H9 (cell line): ENCODE data around the gene UBE3B. TPM values are rescaled to one million over a fixed set of nuclear protein-coding genes. Genes with fewer than 3 reads are reported as not detected.
A peak's percentile ranks its signal among the peaks of the same experiment; 100 is the strongest.

Experiments used
- DNase-seq: peaks from one replicate; pipeline ENCODE4 v3.0.0-alpha.2; 2017
- H2AFZ ChIP-seq: one replicate; pipeline ENCODE4 v1.6.1; 2013; ENCODE audit warnings: mild to moderate bottlenecking, low read length, control low read depth, moderate library complexity
- H2AK5ac ChIP-seq: 2 replicates; pipeline ENCODE4 v1.6.1; 2013; ENCODE audit warnings: low read length, control low read depth, mixed read lengths; ENCODE audit not compliant: insufficient read length
- H2BK120ac ChIP-seq: one replicate; pipeline ENCODE4 v1.6.1; 2013; ENCODE audit warnings: low read depth, mild to moderate bottlenecking, low read length, control low read depth, inconsistent platforms; ENCODE audit not compliant: poor library complexity, severe bottlenecking
- H2BK12ac ChIP-seq: 2 replicates; pipeline ENCODE4 v1.6.1; 2013; ENCODE audit warnings: low read length, control low read depth, mixed read lengths, low read depth; ENCODE audit not compliant: insufficient read length
- H2BK15ac ChIP-seq: 2 replicates; pipeline ENCODE4 v1.6.1; 2013; ENCODE audit warnings: low read depth, low read length, control low read depth
- H2BK20ac ChIP-seq: one replicate; pipeline ENCODE4 v1.6.1; 2013; ENCODE audit warnings: low read depth, mild to moderate bottlenecking, low read length, control low read depth, inconsistent platforms; ENCODE audit not compliant: poor library complexity, severe bottlenecking
- H2BK5ac ChIP-seq: 2 replicates; pipeline ENCODE4 v1.6.1; 2013; ENCODE audit warnings: low read length, control low read depth, mixed read lengths; ENCODE audit not compliant: insufficient read length
- H3K14ac ChIP-seq: 2 replicates; pipeline ENCODE4 v1.6.1; 2013; ENCODE audit warnings: low read length, control low read depth; ENCODE audit not compliant: insufficient read depth
- H3K18ac ChIP-seq: 2 replicates; pipeline ENCODE4 v1.6.1; 2013; ENCODE audit warnings: low read depth, mild to moderate bottlenecking, mixed read lengths, low read length, control low read depth; ENCODE audit not compliant: insufficient read length
- H3K23ac ChIP-seq: 2 replicates; pipeline ENCODE4 v1.6.1; 2013; ENCODE audit warnings: low read length, control low read depth, mixed read lengths, low read depth; ENCODE audit not compliant: insufficient read length
- H3K23me2 ChIP-seq: 2 replicates; pipeline ENCODE4 v1.6.1; 2013; ENCODE audit warnings: low read depth, mild to moderate bottlenecking, mixed read lengths, low read length, control low read depth; ENCODE audit not compliant: insufficient read length, poor library complexity, severe bottlenecking
- H3K27ac ChIP-seq: 2 replicates; pipeline ENCODE4 v1.5.1; 2013; ENCODE audit warnings: low read length, control low read depth, mixed read lengths, low read depth; ENCODE audit not compliant: insufficient read length
- H3K27me3 ChIP-seq: 2 replicates; pipeline ENCODE4 v1.6.1; 2013; ENCODE audit warnings: low read length, control low read depth, inconsistent platforms; ENCODE audit not compliant: insufficient read depth
- H3K4ac ChIP-seq: 2 replicates; pipeline ENCODE4 v1.6.1; 2013; ENCODE audit warnings: low read depth, mild to moderate bottlenecking, control low read depth, inconsistent platforms, low read length, moderate library complexity
- H3K4me1 ChIP-seq: 2 replicates; pipeline ENCODE4 v1.6.1; 2013; ENCODE audit warnings: low read length, control low read depth, inconsistent platforms; ENCODE audit not compliant: insufficient read depth
- H3K4me2 ChIP-seq: 2 replicates; pipeline ENCODE4 v1.6.1; 2013; ENCODE audit warnings: low read length, control low read depth, mixed read lengths; ENCODE audit not compliant: insufficient read length, insufficient read depth
- H3K56ac ChIP-seq: 2 replicates; pipeline ENCODE4 v1.6.1; 2013; ENCODE audit warnings: low read depth, mild to moderate bottlenecking, mixed read lengths, low read length, control low read depth; ENCODE audit not compliant: insufficient read length
- H3K79me1 ChIP-seq: 2 replicates; pipeline ENCODE4 v1.6.1; 2013; ENCODE audit warnings: low read depth, mild to moderate bottlenecking, moderate library complexity, low read length, control low read depth, inconsistent platforms; ENCODE audit not compliant: insufficient read depth, poor library complexity, severe bottlenecking
- H3K79me2 ChIP-seq: 2 replicates; pipeline ENCODE4 v1.6.1; 2013; ENCODE audit warnings: low read length, control low read depth, inconsistent platforms; ENCODE audit not compliant: insufficient read depth
- H3K9ac ChIP-seq: 2 replicates; pipeline ENCODE4 v1.6.1; 2013; ENCODE audit warnings: low read length, control low read depth, mixed read lengths; ENCODE audit not compliant: insufficient read length; ENCODE audit errors: extremely low read depth
- H3K9me3 ChIP-seq: one replicate; pipeline ENCODE4 v1.6.1; 2013; ENCODE audit warnings: low read depth, low read length, inconsistent platforms; ENCODE audit not compliant: control insufficient read depth
- H3T11ph ChIP-seq: one replicate; pipeline ENCODE4 v1.6.1; 2013; ENCODE audit warnings: mild to moderate bottlenecking, low read length, control low read depth, inconsistent platforms
- H4K20me1 ChIP-seq: one replicate; pipeline ENCODE4 v1.6.1; 2013; ENCODE audit not compliant: control insufficient read depth, insufficient read length, insufficient read depth
- H4K5ac ChIP-seq: 2 replicates; pipeline ENCODE4 v1.6.1; 2013; ENCODE audit warnings: low read depth, mild to moderate bottlenecking, mixed read lengths, low read length, control low read depth; ENCODE audit not compliant: insufficient read length
- H4K8ac ChIP-seq: replicated peaks from 2 replicates; pipeline ENCODE4 v1.6.1; 2013; ENCODE audit warnings: low read length, control low read depth, mixed read lengths, low read depth; ENCODE audit not compliant: insufficient read length
- H4K91ac ChIP-seq: 2 replicates; pipeline ENCODE4 v1.6.1; 2013; ENCODE audit warnings: low read depth, mild to moderate bottlenecking, moderate library complexity, mixed read lengths, low read length, control low read depth; ENCODE audit not compliant: insufficient read length
- H3K27ac Mint-ChIP-seq, 3 experiments: 2 replicates in 2 of 3; 3 replicates in 1 of 3; pipeline ENCODE4 v1.8.0; 2020 to 2021; ENCODE audit warnings: mixed read lengths in 3 of 3, mild to moderate bottlenecking in 1 of 3, moderate library complexity in 1 of 3
- H3K27me3 Mint-ChIP-seq: 2 replicates; pipeline ENCODE4 v1.8.0; 2021; ENCODE audit warnings: low read depth, mild to moderate bottlenecking, moderate library complexity, mixed read lengths
- H3K36me3 Mint-ChIP-seq, 3 experiments: 2 replicates in 2 of 3; 3 replicates in 1 of 3; pipeline ENCODE4 v1.8.0; 2020 to 2021; ENCODE audit warnings: low read depth in 3 of 3, mixed read lengths in 3 of 3; ENCODE audit not compliant: insufficient read depth in 1 of 3
- H3K4me1 Mint-ChIP-seq, 2 experiments: 2 replicates each; pipeline ENCODE4 v1.8.0; 2020; ENCODE audit warnings: mixed read lengths in 2 of 2
- H3K4me3 Mint-ChIP-seq, 2 experiments: 2 replicates in 1 of 2; 3 replicates in 1 of 2; pipeline ENCODE4 v1.8.0; 2020 to 2021; ENCODE audit warnings: mild to moderate bottlenecking in 2 of 2, mixed read lengths in 2 of 2, moderate library complexity in 1 of 2
- H3K9me3 Mint-ChIP-seq, 2 experiments: 2 replicates in 1 of 2; 3 replicates in 1 of 2; pipeline ENCODE4 v1.8.0; 2020; ENCODE audit warnings: mild to moderate bottlenecking in 2 of 2, mixed read lengths in 2 of 2, moderate library complexity in 1 of 2
- CTCF ChIP-seq: fragments of 200-600 bp; sonication (generic); conservative IDR thresholded peaks from 3 replicates; pipeline ENCODE4 v1.8.0; 2021; ENCODE audit warnings: antibody characterized with exemption, mild to moderate bottlenecking
- WGBS: extraction: QIAGEN DNeasy Blood & Tissue Kit; methylation state at CpG from one replicate; pipeline ENCODE4 v1.1.7; 2013; ENCODE audit warnings: missing lambda C conversion rate, low lambda C conversion rate, mixed read lengths; ENCODE audit not compliant: insufficient read length; ENCODE audit errors: extremely low coverage; 5-methylcytosine and 5-hydroxymethylcytosine counted together
- total RNA-seq: library from RNA; stranded (reverse); gene quantifications from 2 replicates; pipeline ENCODE4 v1.2.1, GENCODE V29; 2021

The UBE3B gene
- total RNA-seq, 1 experiment from 2014 or later, result 24.2 TPM

DNA sequence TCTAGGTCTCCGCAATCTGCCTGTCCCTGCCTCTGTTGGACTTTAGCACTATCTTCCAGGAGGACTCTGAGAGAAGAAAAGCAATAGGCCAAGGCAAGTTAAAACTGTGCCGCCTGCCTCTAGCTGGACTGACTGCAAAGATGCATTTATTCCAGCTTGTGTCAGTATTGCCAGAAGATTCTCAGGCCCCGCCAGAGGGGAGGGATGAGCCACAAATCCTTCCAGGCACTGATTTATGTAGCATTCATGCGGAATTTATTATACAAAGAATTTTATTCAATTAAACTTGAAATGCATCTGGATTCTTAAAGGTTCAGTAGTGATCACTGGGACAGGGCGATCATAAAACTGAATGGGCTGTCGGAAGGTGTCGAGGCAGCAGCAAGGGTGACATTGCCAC is 76.0 kb downstream of the UBE3B start:
- no peak overlapping the region for H3K4me3 Mint-ChIP-seq

More for the DNA sequence above, 76.0 kb downstream of the UBE3B start:
- H4K5ac ChIP-seq, result no peak overlapping the region
- no peak overlapping the region for H3K4ac ChIP-seq
- H3K14ac ChIP-seq, result no peak overlapping the region
- H3K4me1 ChIP-seq, result no peaks in the 10 kb centered on the region
- H2BK5ac ChIP-seq, result no peak overlapping the region
- TF ChIP-seq CTCF, result no peak
- H2AFZ ChIP-seq, result no peak overlapping the region
- no peak overlapping the region for H4K91ac ChIP-seq
- H3K18ac ChIP-seq, result no peak overlapping the region
- no peak overlapping the region for H3T11ph ChIP-seq
- Mint-ChIP-seq H3K4me1 (peaks cover 2 to 5% of the 10 kb centered on the region in 2 experiments; a peak in 3 of 4 replicates), H3K27ac (peak overlapping the region in 1 of 3 experiments; percentile 32; a peak in 2 of 7 replicates), H3K27me3 (peaks cover 10% of the 10 kb centered on the region), H3K36me3 (no peaks in the 10 kb centered on the region; a peak in 2 of 7 replicates), H3K9me3 (no peaks in the 10 kb centered on the region)
- H3K27ac ChIP-seq, result no peak overlapping the region
- no peak for DNase-seq
- H2AK5ac ChIP-seq, result no peak overlapping the region
- no CpG with 5 or more reads among the region's 7 CpGs for WGBS
- no peak overlapping the region for H2BK15ac ChIP-seq
- no peaks in the 10 kb centered on the region for H3K79me1 ChIP-seq
- H3K79me2 ChIP-seq, result no peaks in the 10 kb centered on the region
- H3K23me2 ChIP-seq, result no peaks in the 10 kb centered on the region
- no peak overlapping the region for H2BK20ac ChIP-seq
- H2BK120ac ChIP-seq, result no peak overlapping the region
- H3K9ac ChIP-seq, result no peak overlapping the region
- H2BK12ac ChIP-seq, result no peak overlapping the region
- H3K9me3 ChIP-seq, result no peaks in the 10 kb centered on the region
- no peaks in the 10 kb centered on the region for H4K20me1 ChIP-seq
- H4K8ac ChIP-seq, result no peak overlapping the region
- H3K56ac ChIP-seq, result no peak overlapping the region
- H3K4me2 ChIP-seq, result no peak overlapping the region
- no peak overlapping the region for H3K23ac ChIP-seq
- no peaks in the 10 kb centered on the region for H3K27me3 ChIP-seq
